Measurements from ENCODE around the gene DIPK1C. TPM values are rescaled to one million over a fixed set of nuclear protein-coding genes. Genes with fewer than 3 reads are reported as not detected.

Gene DIPK1C
- total RNA-seq, 4 donors from 2014 or later, result 0.17 to 0.50 (median 0.45) TPM; not detected in 1

DNA sequence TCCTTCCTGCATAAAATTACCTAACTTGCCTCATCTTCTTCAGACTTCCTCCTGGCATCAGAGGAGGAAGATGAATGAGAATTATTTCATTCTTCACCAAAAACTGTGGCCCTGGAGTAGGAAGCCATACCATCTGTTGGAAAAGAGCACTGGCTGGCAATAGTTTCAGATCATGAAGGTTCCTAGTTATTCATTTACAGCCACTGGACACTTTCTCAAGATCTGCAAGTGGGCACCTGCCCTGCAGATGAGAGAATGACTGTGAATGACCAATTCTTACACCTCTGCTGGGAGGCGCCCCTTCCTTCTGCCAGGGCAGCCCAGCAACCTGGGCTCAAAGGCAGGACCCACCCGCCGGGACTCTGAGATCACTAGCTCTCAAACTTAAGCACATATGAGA lies 13.0 kb downstream of the DIPK1C start:
- Histone ChIP-seq H3K9me3 (no peaks in the 10 kb centered on the region), H3K27ac (replicated peaks in 1 of 4) (no peak overlapping the region), H3K4me1 (no peaks in the 10 kb centered on the region), H3K4me3 (no peak overlapping the region), H3K27me3 (peaks cover 0 to 8% (median 0%) of the 10 kb centered on the region in 4 donors), H3K36me3 (no peaks in the 10 kb centered on the region)
- 92% methylated on average over 3 of the region's 3 CpGs for WGBS
- no peak for TF ChIP-seq POLR2AphosphoS5 (IDR thresholded peaks at IDR 0.05)
- TF ChIP-seq, protein P1, sequence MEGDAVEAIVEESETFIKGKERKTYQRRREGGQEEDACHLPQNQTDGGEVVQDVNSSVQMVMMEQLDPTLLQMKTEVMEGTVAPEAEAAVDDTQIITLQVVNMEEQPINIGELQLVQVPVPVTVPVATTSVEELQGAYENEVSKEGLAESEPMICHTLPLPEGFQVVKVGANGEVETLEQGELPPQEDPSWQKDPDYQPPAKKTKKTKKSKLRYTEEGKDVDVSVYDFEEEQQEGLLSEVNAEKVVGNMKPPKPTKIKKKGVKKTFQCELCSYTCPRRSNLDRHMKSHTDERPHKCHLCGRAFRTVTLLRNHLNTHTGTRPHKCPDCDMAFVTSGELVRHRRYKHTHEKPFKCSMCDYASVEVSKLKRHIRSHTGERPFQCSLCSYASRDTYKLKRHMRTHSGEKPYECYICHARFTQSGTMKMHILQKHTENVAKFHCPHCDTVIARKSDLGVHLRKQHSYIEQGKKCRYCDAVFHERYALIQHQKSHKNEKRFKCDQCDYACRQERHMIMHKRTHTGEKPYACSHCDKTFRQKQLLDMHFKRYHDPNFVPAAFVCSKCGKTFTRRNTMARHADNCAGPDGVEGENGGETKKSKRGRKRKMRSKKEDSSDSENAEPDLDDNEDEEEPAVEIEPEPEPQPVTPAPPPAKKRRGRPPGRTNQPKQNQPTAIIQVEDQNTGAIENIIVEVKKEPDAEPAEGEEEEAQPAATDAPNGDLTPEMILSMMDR (IDR thresholded peaks at IDR 0.05), result no peak
- TF ChIP-seq EP300 (IDR thresholded peaks at IDR 0.05), result no peak
- no peak for TF ChIP-seq POLR2A (IDR thresholded peaks at IDR 0.05; ENCODE audit: low read depth)
- no peak for DNase-seq (ENCODE audit: extremely low spot score)
- intact Hi-C loops (cut with DNase I), result no loop called here

DNA sequence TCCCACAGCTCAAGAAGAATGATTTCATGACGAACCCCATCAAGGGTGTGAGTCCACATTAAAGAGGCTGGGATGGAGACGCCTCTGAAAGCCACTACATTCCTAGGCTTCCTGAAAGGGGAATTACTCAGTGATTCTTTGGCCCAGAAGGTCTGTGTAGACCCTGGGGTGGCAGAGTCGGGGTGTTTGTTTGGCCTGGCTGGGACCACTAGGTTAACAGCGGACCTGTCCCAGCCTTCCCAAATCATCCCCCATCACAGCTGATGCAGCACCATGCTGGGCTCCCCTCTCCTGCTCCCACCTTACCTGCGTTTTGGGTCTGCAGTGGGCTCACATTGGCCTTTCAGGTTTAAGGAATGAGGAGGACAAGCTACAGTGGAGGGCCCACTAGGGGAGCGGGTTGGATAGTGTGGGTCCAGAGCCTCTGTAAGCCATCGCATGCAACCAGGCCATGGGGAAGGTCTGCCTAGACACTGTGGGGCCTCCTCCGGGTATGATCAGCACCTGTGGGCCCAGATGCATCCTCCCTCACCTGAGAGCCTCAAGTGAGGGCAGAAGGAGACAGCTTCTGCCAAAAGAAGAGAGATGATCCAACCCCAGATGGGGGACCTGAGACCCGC lies 16.2 kb downstream of the DIPK1C start:
- H3K9me3 ChIP-seq, result no peaks in the 10 kb centered on the region
- H3K27me3 ChIP-seq, result no peaks in the 10 kb centered on the region
- intact Hi-C loops (cut with DNase I), result no loop called here
- no peak overlapping the region for H3K27ac ChIP-seq (replicated peaks in 1 of 4)
- H3K4me1 ChIP-seq, result peaks cover 0 to 8% (median 3%) of the 10 kb centered on the region in 4 donors
- no peaks in the 10 kb centered on the region for H3K36me3 ChIP-seq
- WGBS, result 97% methylated on average over 5 of the region's 9 CpGs
- TF ChIP-seq POLR2A (IDR thresholded peaks at IDR 0.05; ENCODE audit: low read depth) (no peak), EP300 (IDR thresholded peaks at IDR 0.05) (no peak), POLR2AphosphoS5 (IDR thresholded peaks at IDR 0.05) (no peak)
- H3K4me3 ChIP-seq, result no peak overlapping the region
- no peak for DNase-seq (ENCODE audit: extremely low spot score)

DNA sequence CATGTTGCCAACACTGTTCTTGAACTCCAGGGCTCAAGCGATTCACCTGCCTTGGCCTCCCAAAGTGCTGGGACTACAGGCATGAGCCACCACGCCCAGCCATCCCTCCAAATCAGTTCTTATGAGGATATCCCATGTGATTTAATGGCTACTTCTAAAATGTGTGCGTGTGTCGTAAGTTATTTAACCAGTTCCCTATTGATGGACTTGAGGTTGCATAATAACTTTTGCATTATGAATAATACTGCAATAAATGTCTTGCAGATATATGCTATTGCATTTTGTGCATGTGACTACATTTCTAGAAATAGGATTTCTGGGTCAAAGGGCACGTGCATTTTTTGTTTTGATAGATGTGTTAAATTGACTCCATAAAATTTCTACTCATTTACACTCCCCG lies 19.0 kb downstream of the DIPK1C start:
- Histone ChIP-seq H3K27me3 (peaks cover 0 to 3% (median 0%) of the 10 kb centered on the region in 4 donors), H3K36me3 (no peaks in the 10 kb centered on the region), H3K4me3 (no peak overlapping the region), H3K27ac (replicated peaks in 1 of 4) (no peak overlapping the region), H3K9me3 (no peaks in the 10 kb centered on the region), H3K4me1 (peaks cover 0 to 10% (median 3%) of the 10 kb centered on the region in 4 donors)
- WGBS, result 91% methylated on average over 6 of the region's 6 CpGs
- no peak for DNase-seq (ENCODE audit: extremely low spot score)
- TF ChIP-seq POLR2AphosphoS5 (IDR thresholded peaks at IDR 0.05) (no peak), POLR2A (IDR thresholded peaks at IDR 0.05; ENCODE audit: low read depth) (no peak), EP300 (IDR thresholded peaks at IDR 0.05) (no peak)
- TF ChIP-seq, protein P1 (IDR thresholded peaks at IDR 0.05), result no peak
- intact Hi-C loops (cut with DNase I), result no loop called here

DNA sequence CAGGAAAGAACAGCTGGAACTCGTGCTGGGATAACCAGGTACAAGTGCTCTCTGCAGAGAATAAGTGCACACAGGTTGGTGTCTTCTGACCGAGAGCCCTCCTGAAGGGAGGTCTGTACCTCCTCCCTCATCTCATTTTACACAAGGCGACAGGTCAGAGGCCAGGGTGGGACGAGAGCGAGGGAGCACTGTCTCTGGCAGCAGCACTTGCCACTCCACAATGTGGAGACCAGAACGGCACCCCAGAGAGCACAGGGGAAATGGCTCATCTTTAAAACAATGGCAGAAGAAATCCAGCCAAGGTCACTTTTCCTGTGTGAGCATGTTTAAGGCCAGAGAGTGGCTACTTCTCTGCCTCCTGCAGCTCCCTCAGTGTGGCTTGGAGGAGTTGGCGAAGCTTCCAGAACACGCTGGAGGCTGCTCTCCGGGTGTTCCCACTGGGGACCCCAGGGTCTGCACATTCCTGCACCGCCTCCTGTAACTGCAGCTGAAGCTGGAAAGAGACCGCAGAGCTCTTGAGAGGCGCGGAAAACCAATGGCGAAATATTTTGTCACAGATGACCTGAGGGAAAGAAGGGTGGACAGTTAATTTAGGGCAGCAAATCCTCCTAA lies 20.8 kb downstream of the DIPK1C start:
- Histone ChIP-seq H3K9me3 (no peaks in the 10 kb centered on the region), H3K4me3 (no peak overlapping the region), H3K27me3 (peaks cover 0 to 3% (median 0%) of the 10 kb centered on the region in 4 donors), H3K36me3 (no peaks in the 10 kb centered on the region), H3K4me1 (peaks cover 0 to 10% (median 3%) of the 10 kb centered on the region in 4 donors), H3K27ac (replicated peaks in 1 of 4) (no peak overlapping the region)
- no peak for TF ChIP-seq EP300 (IDR thresholded peaks at IDR 0.05)
- TF ChIP-seq POLR2A (IDR thresholded peaks at IDR 0.05; ENCODE audit: low read depth), result no peak
- TF ChIP-seq POLR2AphosphoS5 (IDR thresholded peaks at IDR 0.05), result no peak
- TF ChIP-seq, protein P1 (IDR thresholded peaks at IDR 0.05), result no peak
- WGBS, result 85% methylated on average over 13 of the region's 14 CpGs
- intact Hi-C loops (cut with DNase I), result no loop called here
- no peak for DNase-seq (ENCODE audit: extremely low spot score)

DNA sequence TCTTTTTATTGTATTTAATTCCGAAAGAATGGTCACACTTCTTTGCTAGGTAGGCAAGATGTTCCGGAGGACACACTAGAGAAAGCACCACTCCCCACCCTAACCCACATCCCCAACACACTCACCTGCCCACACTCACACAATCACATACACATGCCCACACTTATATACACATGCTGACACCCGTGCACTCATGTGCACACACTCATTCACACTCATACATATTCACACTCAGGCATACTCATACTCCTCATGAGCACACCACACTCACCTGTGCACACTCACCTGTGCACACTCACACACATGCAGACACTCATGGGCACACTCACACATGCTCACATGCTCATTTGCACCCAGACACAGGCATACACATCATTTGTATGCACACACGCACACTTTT lies 21.4 kb downstream of the DIPK1C start:
- WGBS, result 91% methylated on average over 4 of the region's 4 CpGs
- Histone ChIP-seq H3K36me3 (no peaks in the 10 kb centered on the region), H3K27ac (replicated peaks in 1 of 4) (no peak overlapping the region), H3K4me3 (no peak overlapping the region), H3K27me3 (peaks cover 0 to 3% (median 0%) of the 10 kb centered on the region in 4 donors), H3K4me1 (peaks cover 0 to 10% (median 3%) of the 10 kb centered on the region in 4 donors), H3K9me3 (no peaks in the 10 kb centered on the region)
- intact Hi-C loops (cut with DNase I), result no loop called here
- no peak for DNase-seq (ENCODE audit: extremely low spot score)
- TF ChIP-seq POLR2AphosphoS5 (IDR thresholded peaks at IDR 0.05) (no peak), POLR2A (IDR thresholded peaks at IDR 0.05; ENCODE audit: low read depth) (no peak), EP300 (IDR thresholded peaks at IDR 0.05) (no peak)
- TF ChIP-seq, protein P1 (IDR thresholded peaks at IDR 0.05), result no peak

Data from esophagus muscularis mucosa (tissue), 4 donors.